ENCODE data around the gene HAGH. TPM values are rescaled to one million over a fixed set of nuclear protein-coding genes. Genes with fewer than 3 reads are reported as not detected.
A peak's percentile ranks its signal among the peaks of the same experiment; 100 is the strongest.

The HAGH gene
- total and polyA plus RNA-seq, 11 donors: 111 to 358 (median 165) TPM

DNA sequence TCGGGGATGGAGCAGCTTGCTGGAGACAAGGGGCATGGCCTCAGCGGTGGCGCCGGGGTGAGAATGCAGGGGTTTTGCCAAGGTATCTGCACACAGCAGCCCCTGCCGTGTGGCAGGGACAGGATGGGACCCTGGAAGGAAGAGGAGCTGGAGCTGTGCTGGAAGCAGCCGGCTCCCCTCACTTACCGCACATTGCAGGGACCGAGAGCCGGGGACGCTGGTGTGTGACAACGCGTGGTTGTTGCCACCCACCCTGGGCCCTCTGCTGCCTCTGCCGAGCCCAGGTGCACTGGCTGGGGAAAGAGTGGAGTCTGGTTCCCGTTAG lies 40.8 kb downstream of the HAGH start:
- H3K4me3 ChIP-seq: no peak overlapping the region

DNA sequence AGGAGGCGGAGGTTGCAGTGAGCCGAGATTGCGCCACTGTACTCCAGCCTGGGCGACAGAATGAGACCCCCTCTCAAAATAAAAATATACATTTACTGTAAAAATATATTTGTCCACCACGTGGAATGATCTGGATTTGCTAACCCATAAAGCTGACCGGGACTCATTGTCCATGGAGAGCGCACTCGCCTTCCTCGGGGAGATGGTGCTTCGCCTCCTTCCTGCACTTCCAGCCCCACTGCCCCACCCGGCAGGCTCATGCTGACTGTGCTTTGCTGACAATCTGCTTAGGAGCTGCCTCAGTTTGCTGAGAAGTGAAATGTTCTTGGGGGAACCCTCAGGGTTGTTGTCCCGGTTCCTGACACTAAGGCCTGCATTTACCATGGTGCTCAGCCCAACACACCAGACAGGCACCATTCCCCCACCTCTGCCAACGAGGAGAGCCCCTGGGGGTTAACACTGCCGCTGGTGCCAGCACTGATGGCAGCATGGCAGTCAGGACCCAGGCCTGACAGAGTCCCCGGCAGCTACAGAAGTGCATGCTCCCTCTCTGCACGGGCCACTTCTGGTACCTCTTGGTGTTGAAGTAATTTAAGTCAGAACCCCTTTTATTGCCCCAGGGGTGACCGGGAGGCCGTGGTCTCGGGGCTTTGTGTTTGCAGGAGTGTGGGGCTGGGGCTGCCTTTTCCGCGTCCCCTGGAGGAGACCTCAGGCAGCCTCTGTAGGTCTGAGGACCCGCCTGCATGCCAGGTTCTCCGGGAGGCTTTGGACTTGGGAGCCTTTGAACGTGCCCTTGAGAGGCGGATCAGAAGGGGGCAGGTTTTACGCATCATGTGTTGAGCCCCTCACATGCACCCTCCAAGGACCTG lies 41.4 kb downstream of the HAGH start:
- intact Hi-C loops (cut with DNase I): loop anchor here in 1 of 10 donors (5.0 kb wide), 2 partner anchors 157 to 473 kb away; partner anchors contain the start of gene MSRB1
- peaks cover 2 to 49% (median 25%) of the 10 kb centered on the region in 12 donors for H3K4me1 ChIP-seq
- no peaks in the 10 kb centered on the region for H3K27me3 ChIP-seq
- peaks cover 0 to 52% (median 36%) of the 10 kb centered on the region in 9 donors for H3K36me3 ChIP-seq
- ATAC-seq (no peak), DNase-seq (peak; percentile 7 to 48 (median 24))
- no peak overlapping the region for H3K4me3 ChIP-seq
- TF ChIP-seq, protein P1, sequence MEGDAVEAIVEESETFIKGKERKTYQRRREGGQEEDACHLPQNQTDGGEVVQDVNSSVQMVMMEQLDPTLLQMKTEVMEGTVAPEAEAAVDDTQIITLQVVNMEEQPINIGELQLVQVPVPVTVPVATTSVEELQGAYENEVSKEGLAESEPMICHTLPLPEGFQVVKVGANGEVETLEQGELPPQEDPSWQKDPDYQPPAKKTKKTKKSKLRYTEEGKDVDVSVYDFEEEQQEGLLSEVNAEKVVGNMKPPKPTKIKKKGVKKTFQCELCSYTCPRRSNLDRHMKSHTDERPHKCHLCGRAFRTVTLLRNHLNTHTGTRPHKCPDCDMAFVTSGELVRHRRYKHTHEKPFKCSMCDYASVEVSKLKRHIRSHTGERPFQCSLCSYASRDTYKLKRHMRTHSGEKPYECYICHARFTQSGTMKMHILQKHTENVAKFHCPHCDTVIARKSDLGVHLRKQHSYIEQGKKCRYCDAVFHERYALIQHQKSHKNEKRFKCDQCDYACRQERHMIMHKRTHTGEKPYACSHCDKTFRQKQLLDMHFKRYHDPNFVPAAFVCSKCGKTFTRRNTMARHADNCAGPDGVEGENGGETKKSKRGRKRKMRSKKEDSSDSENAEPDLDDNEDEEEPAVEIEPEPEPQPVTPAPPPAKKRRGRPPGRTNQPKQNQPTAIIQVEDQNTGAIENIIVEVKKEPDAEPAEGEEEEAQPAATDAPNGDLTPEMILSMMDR (IDR thresholded peaks at IDR 0.05): no peak
- H3K9me3 ChIP-seq: no peaks in the 10 kb centered on the region
- H3K27ac ChIP-seq: no peak overlapping the region
- WGBS, 4 donors: 89 to 92% (median 90%) methylated on average over 17 to 26 of the region's 26 CpGs

More for the DNA sequence above, 40.8 kb downstream of the HAGH start:
- WGBS, 4 donors: 87 to 91% (median 87%) methylated on average over 13 to 14 of the region's 14 CpGs
- intact Hi-C loops (cut with DNase I): no loop called here
- Histone ChIP-seq H3K9me3 (no peaks in the 10 kb centered on the region), H3K27ac (no peak overlapping the region), H3K27me3 (no peaks in the 10 kb centered on the region), H3K36me3 (peaks cover 0 to 50% (median 35%) of the 10 kb centered on the region in 9 donors), H3K4me1 (peaks cover 2 to 43% (median 20%) of the 10 kb centered on the region in 12 donors)
- ATAC-seq (no peak), DNase-seq (peak in 1 of 5 donors; percentile 24)
- no peak for TF ChIP-seq POLR2A (IDR thresholded peaks at IDR 0.05)
- TF ChIP-seq, protein P1 (IDR thresholded peaks at IDR 0.05): no peak

DNA sequence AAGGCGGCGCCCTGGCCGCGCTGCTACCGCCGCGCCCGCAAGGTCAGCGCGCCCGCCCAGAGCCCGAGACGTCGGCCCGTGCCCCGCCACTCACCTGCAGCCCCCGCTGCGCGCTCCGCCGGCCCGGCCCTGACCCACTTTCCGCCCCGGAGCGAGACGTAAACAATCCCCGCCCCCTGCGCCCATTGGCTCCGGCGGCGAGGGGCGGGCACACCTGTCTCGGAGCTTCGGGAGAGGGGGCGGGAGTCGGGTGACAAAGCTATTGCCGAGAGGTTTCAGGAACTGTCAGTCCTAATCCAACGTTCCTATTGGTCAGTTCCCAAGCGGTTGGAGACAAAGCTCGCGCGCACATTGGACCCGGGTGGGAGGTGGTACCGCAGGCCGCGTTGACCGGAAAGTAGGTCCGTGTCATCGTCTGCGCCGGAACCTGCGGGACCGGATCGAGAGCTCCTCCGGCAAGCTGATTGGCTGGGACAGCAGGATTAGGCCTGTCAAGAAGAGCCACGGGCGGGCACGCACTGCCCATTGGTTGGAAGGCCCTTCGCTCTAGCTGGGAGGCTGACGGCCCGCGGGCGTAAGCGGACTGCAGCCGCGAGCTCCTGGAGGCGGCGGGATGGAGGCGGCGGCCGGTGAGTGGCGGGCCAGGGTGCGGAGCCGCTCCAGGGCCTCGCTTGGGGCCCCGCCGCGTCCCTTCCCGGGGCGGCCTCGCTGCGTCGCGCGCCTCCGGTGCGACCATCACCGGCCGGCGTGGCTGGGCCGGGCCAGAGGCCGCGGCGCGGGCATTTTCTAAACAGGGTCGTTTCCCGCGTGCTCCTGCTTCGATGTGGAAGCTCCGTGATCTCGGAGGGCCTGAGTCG lies 44.0 kb downstream of the HAGH start, which contains the start of the genes NUBP2 and SPSB3:
Gene NUBP2 (plus strand): TSS at position 553 of the 857 bp plus-strand sequence. CDS start 61 bp downstream, at position 614.
Gene SPSB3 (minus strand): TSS at position 164 of the 857 bp plus-strand sequence. CDS start 1,088 bp downstream, outside the sequence.
- peaks cover 2 to 56% (median 28%) of the 10 kb centered on the region in 12 donors for H3K4me1 ChIP-seq
- ATAC-seq: peak; percentile 93 to 98 (median 96)
- intact Hi-C loops (cut with DNase I): loop anchor here in 2 of 10 donors (1.0 to 5.0 kb wide), 4 partner anchors 9 to 470 kb away; partner anchors contain the start of genes HAGH (in 1 of the 2), MRPS34 (in 1 of the 2) and MSRB1 (in 1 of the 2)
- H3K27ac ChIP-seq: peak within 1 kb of the TSS; percentile 58 to 94 (median 88)
- H3K27me3 ChIP-seq: no peaks in the 10 kb centered on the region
- TF ChIP-seq, protein P1 (IDR thresholded peaks at IDR 0.05): peak in 2 of 12 donors; percentile 10 to 15
- peak; percentile 80 to 93 for TF ChIP-seq POLR2A (IDR thresholded peaks at IDR 0.05)
- H3K36me3 ChIP-seq: peaks cover 0 to 51% (median 33%) of the 10 kb centered on the region in 9 donors
- DNase-seq: peak; percentile 100
- peak within 1 kb of the TSS; percentile 75 to 100 (median 95) for H3K4me3 ChIP-seq
- WGBS, 4 donors: 0 to 1% (median 0%) methylated on average over 70 to 102 of the region's 102 CpGs
- H3K9me3 ChIP-seq: no peaks in the 10 kb centered on the region
